Measurements from ENCODE around the gene C6orf62.

DNA sequence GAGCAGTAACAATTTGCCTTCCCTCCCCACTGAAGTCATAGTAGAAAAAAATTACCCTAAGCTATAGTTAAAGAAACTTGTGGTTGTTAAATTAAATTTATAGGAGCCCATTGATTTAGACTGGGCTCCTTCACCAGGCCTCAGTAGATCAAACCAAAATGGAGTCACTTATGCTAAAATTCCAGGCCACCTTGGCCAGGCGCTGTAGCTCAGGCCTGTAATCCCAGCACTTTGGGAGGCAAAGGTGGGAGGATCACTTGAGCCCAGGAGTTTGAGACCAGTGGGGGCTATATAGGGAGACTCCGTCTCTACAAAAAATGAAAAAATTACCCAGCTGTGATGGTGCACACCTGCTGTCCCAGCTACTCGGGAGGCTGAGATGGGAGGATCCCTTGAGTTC lies 40.8 kb upstream of the C6orf62 start:
- TF ChIP-seq EP300 (IDR thresholded peaks at IDR 0.05) = no peak
- no peak for TF ChIP-seq POLR2A (IDR thresholded peaks at IDR 0.05)

All from stomach (tissue), 4 donors.